RWPE1 (cell line): ENCODE results near the gene GPR152.

Source experiments
- CTCF ChIA-PET: fragments of 350-600 bp; sonication (Branson Sonifier 250); formaldehyde crosslinking; extraction: SDS; loops from one replicate; lab custom pipeline; 2021; lab: Yijun Ruan, JAX
- POLR2A ChIA-PET: fragments of 400-600 bp; formaldehyde crosslinking; extraction: SDS; loops from one replicate; lab custom pipeline; 2020; ENCODE audit warnings: antibody characterized with exemption; ENCODE audit not compliant: low non-redundant PET; lab: Yijun Ruan, JAX
- DNase-seq: peaks from one replicate; pipeline ENCODE4 v3.0.0; 2012; ENCODE audit warnings: low spot score
- H3K27ac ChIP-seq: fragments of 450-650 bp; 2 replicates; pipeline ENCODE4 v1.5.1; 2017
- TF ChIP-seq, protein P1 (sequence below): fragments of 450-650 bp; conservative IDR thresholded peaks from 2 replicates; pipeline ENCODE4 v1.5.1; 2017; ENCODE audit warnings: low read depth, mild to moderate bottlenecking

The GPR152 gene

DNA sequence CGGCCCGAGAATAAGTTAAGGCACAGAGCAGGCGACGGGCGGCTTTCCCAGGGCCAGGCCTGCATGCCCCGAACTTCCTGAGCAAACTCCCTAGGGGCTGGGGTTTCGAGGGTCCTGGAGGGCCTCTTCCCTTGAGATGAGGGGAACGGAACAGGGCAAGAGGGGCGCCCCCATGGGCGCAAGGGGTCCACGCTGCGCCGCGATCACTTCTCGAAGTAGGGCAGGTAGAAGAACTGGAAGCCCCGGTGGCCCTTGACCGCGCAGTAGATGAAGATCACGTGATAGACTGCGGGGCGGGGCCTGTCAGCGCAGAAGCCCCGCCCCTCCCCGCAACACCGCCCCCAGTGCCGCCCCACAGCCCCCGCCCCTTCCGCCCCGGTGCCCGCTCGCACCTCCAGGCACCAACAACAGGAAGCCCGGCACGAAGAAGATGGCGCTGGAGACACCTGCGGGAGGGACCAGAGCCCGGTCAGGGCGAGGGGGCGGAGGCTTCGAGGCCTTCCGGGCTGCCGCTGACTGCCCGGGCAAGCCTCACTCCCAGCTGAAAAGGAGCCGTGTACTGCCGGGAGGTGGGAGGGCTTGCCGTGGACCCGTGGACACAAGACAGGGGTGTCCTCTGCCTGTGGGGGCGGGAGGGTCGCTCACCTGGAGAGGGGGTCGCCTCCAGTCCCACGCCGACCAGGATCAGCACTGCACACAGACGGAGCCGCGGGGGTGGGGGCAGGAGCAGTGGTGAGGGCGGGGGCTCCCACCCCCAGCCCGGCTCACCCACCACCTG is 12.1 kb upstream of the GPR152 start:
- CTCF ChIA-PET = interaction anchor here (0.6 kb wide), 1 partner anchor 120 kb away, joined by 3 read pairs; no protein-coding TSS in a partner anchor
- DNase-seq = peak; percentile 90
- POLR2A ChIA-PET = interaction anchor here (0.5 to 0.8 kb wide), 2 partner anchors 24 to 36 kb away, joined by 3 read pairs; partner anchors contain the start of gene RPS6KB2
- TF ChIP-seq, protein P1, sequence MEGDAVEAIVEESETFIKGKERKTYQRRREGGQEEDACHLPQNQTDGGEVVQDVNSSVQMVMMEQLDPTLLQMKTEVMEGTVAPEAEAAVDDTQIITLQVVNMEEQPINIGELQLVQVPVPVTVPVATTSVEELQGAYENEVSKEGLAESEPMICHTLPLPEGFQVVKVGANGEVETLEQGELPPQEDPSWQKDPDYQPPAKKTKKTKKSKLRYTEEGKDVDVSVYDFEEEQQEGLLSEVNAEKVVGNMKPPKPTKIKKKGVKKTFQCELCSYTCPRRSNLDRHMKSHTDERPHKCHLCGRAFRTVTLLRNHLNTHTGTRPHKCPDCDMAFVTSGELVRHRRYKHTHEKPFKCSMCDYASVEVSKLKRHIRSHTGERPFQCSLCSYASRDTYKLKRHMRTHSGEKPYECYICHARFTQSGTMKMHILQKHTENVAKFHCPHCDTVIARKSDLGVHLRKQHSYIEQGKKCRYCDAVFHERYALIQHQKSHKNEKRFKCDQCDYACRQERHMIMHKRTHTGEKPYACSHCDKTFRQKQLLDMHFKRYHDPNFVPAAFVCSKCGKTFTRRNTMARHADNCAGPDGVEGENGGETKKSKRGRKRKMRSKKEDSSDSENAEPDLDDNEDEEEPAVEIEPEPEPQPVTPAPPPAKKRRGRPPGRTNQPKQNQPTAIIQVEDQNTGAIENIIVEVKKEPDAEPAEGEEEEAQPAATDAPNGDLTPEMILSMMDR = no peak
- peak overlapping the region; percentile 96 for H3K27ac ChIP-seq

DNA sequence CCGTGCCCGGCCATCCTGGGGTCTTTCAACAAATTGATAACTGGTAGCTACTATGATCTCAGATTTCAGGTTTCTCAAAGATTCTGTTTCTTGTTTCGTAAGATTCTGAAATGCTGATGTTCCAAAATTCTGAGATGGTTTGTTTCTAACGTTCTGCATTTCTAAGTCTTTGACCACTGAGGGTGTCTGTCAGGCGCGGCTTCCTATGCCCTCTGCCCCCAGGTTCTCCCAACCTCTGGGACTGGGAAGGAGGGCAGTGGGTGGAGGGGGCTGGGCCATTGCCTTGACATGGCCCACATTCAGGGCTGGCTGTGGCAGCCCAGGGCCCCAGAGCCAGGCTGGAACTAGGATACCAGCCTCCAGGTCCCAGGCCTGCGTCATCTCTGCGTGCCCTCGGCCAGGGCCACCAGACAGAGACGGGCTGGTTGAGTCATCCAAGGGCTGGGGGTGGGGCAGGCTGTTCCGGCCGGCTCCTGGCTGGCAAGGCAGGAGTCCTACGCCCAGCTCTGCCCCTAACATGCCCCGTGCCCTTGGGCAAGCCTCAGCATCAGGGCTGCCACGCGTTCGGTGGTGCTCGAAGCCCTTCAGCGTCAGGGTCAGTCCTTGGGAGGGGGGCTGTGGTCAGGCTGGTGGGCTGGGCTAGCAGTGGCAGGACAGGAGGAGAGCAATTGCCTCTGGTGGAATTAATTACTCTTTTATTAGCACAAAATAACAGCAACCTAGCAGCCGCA is 11.3 kb upstream of the GPR152 start:
- DNase-seq = peak; percentile 85
- POLR2A ChIA-PET = interaction anchor here (0.5 to 0.9 kb wide), 2 partner anchors 17 to 33 kb away, joined by 3 read pairs; no protein-coding TSS in a partner anchor
- H3K27ac ChIP-seq = peak overlapping the region; percentile 96
- TF ChIP-seq, protein P1 = no peak
- CTCF ChIA-PET = no interaction called here

DNA sequence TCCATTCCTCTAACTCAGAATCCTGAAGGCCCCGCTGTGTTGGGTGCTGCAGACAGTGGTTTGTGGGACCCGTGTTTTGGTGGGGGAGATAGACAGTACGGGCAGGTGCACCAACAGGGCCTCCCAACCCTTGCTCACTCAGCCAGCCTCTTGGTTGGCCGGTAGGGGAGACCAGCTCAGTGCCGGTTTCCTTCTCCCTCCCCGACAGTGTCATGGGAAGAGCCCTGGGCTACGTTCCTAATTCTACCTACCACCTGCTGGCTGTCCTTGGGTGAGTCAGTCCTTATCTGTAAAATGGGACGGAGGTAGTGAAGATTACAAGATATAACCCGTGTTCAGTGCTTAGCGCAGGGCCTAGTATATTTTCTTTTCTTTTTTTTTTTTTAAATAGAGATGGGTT is 10.7 kb upstream of the GPR152 start:
- ChIA-PET CTCF (no interaction called here), POLR2A (interaction anchor here (0.9 kb wide), 1 partner anchor 16 kb away, joined by 3 read pairs; no protein-coding TSS in a partner anchor)
- DNase-seq = no peak
- peak overlapping the region; percentile 96 for H3K27ac ChIP-seq
- TF ChIP-seq, protein P1 = no peak

DNA sequence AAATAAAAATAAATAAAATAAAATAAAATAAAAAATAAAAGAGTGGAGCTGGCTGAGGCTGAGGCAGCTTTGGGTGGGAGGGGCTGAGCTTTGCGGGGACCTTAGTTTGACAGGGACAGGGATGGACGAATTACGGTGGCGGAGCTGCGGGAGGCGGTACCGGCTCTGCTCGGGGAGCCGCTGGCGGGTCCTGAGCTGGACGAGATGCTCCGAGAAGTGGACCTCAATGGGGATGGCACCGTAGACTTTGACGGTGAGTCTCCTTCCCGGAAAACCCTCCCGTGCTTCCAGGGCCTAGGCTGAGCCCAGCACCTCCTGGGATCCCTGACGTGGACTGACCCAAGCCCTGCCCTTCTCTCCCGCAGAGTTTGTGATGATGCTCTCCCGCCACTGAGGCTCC is 5.7 kb upstream of the GPR152 start:
- no peak overlapping the region for H3K27ac ChIP-seq
- TF ChIP-seq, protein P1 = no peak
- ChIA-PET CTCF (interaction anchor here (1.0 kb wide), 1 partner anchor 8 kb away, joined by 3 read pairs; no protein-coding TSS in a partner anchor), POLR2A (no interaction called here)
- DNase-seq = no peak

DNA sequence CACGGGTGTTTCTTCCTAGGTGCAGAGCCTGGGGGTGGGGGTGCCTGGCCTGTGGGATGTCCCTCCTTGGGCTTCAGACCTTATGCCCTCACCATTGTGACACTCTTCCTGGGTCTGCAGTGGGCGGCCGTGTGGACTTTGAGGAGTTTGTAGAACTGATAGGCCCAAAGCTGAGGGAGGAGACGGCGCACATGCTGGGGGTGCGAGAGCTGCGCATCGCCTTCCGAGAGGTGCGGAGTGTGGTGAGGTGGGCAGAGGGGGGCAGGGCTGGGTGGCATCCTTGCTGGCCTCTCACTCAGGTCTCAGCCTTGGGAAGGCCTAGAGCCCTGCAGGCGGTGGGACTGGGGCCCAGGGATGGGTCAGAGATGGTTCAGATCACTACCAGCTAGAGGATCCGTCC is 4.9 kb upstream of the GPR152 start:
- H3K27ac ChIP-seq = no peak overlapping the region
- DNase-seq = no peak
- ChIA-PET POLR2A (no interaction called here), CTCF (no interaction called here)
- TF ChIP-seq, protein P1 = no peak

DNA sequence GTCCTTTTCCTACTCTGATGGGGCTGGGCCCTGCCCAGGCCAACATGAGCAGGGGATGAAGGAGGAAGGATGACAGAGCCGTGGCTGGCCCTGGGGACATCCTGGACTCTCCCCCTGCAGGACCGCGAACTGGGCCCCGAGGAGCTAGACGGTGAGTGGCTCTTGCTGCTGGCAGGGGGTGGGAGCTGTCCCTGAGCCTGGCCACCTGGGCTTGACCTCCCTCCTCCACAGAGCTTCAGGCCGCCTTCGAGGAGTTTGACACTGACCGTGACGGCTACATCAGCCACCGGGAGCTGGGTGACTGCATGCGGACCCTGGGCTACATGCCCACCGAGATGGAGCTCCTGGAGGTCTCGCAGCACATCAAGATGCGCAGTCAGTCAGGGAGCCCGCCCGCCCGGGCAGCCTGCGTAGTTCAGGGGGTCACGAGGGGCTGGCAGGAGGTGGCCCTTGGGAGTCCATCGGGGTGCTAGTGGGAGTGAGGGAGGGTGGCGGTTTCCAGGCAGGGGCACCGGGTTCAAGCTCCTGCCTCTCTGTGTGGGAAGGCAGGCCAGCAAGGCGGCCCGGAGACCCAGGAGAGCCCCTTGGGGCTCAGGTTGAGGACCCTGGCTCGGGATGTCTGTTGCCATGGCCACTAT is 3.7 kb upstream of the GPR152 start:
- no peak overlapping the region for H3K27ac ChIP-seq
- TF ChIP-seq, protein P1 = no peak
- no peak for DNase-seq
- POLR2A ChIA-PET = interaction anchor here (0.5 kb wide), 1 partner anchor 39 kb away, joined by 7 read pairs; no protein-coding TSS in a partner anchor
- CTCF ChIA-PET = no interaction called here
